AG04450 (cell line): Measurements from ENCODE around the gene ALPI. TPM values are rescaled to one million over a fixed set of nuclear protein-coding genes. Genes with fewer than 3 reads are reported as not detected.
"Not testable (repeated sequence)": the region's sequence is repeated elsewhere in the genome, so short reads cannot be mapped to it uniquely, and the experiment has no call there.

Experiments
- CTCF ChIA-PET: fragments of 300-600, 350-600 bp; formaldehyde crosslinking; extraction: SDS; loops from one replicate; lab custom pipeline; 2022; ENCODE audit warnings: antibody characterized with exemption, inconsistent platforms; lab: Charles Lee
- POLR2A ChIA-PET: fragments of 350-600 bp; formaldehyde crosslinking; extraction: SDS; loops from one replicate; lab custom pipeline; 2021; ENCODE audit warnings: antibody characterized with exemption, inconsistent platforms; lab: Yijun Ruan, JAX
- DNase-seq: peaks from one replicate; pipeline ENCODE4 v3.0.0-alpha.2; 2011; ENCODE audit warnings: low read depth, low spot score
- H3K27ac ChIP-seq: one replicate; pipeline ENCODE4 v1.5.1; 2012; ENCODE audit warnings: low read depth, low read length, control low read depth
- H3K27me3 ChIP-seq: one replicate; pipeline ENCODE4 v1.6.0; 2012; ENCODE audit warnings: low read length; ENCODE audit not compliant: control insufficient read depth, insufficient read depth
- H3K4me3 ChIP-seq: 2 replicates; pipeline ENCODE4 v1.5.1; 2011; ENCODE audit warnings: mild to moderate bottlenecking, low read depth, low read length, control low read depth
- H3K9me3 ChIP-seq: 2 replicates; pipeline ENCODE4 v1.5.1; 2012; ENCODE audit warnings: low read length; ENCODE audit not compliant: control insufficient read depth, insufficient read depth
- CTCF ChIP-seq: IDR thresholded peaks from 2 replicates; pipeline ENCODE4 v1.5.1; 2011; ENCODE audit warnings: low read depth, low read length, control low read depth, inconsistent platforms
- polyA minus RNA-seq: library from RNA; depleted of rRNA, polyadenylated mRNA; stranded (reverse); fragments of >200 nt; gene quantifications from 2 replicates; pipeline ENCODE4 v1.2.3, GENCODE V29; 2011; rRNA and poly(A)+ RNA removed
- polyA plus RNA-seq: library from polyadenylated mRNA; depleted of rRNA; stranded (reverse); fragments of >200 nt; gene quantifications from 2 replicates; pipeline ENCODE4 v1.2.3, GENCODE V29; 2011; rRNA removed

Gene ALPI
- polyA plus RNA-seq (not detected in 2 replicates), polyA minus RNA-seq (not detected in 2 replicates)

GRCh38 chr2:232455426-232456255 lies at the start of gene ALPI:
TSS of gene ALPI (plus strand) at chr2:232456153. CDS start at chr2:232456200, 47 bp downstream.
- Histone ChIP-seq H3K27ac (no peak within 1 kb of the TSS), H3K4me3 (no peak within 1 kb of the TSS), H3K27me3 (peaks cover 20% of the 10 kb centered on the region), H3K9me3 (no peaks in the 10 kb centered on the region; the same call in 1 of the 2 replicates)
- no peak for TF ChIP-seq CTCF
- DNase-seq, result no peak
- ChIA-PET POLR2A (no interaction called here), CTCF (interaction anchor here (1.4 kb wide), 1 partner anchor 67 kb away, joined by 4 read pairs; no protein-coding TSS in a partner anchor)

GRCh38 chr2:232406556-232407310 lies 49.2 kb upstream of the ALPI start, which contains the start of gene ALPG:
TSS of gene ALPG (plus strand) at chr2:232406844. CDS start at chr2:232406895, 51 bp downstream.
- H3K9me3 ChIP-seq, result no peaks in the 10 kb centered on the region
- peaks cover 14% of the 10 kb centered on the region for H3K27me3 ChIP-seq
- no peak within 1 kb of the TSS for H3K27ac ChIP-seq
- H3K4me3 ChIP-seq, result no peak within 1 kb of the TSS
- CTCF ChIA-PET, result no interaction called here
- TF ChIP-seq CTCF, result no peak
- DNase-seq, result no peak
- POLR2A ChIA-PET, result no interaction called here

GRCh38 chr2:232407428-232408150 lies 48.4 kb upstream of the ALPI start:
- POLR2A ChIA-PET, result interaction anchor here (0.7 kb wide), 1 partner anchor 184 kb away, joined by 3 read pairs; no protein-coding TSS in a partner anchor
- H3K27ac ChIP-seq, H3K9me3 ChIP-seq, H3K4me3 ChIP-seq, DNase-seq, CTCF ChIA-PET: not testable (repeated sequence)
- H3K27me3 ChIP-seq, result peaks cover 13% of the 10 kb centered on the region

- DNase-seq, H3K9me3 ChIP-seq, H3K4me3 ChIP-seq, CTCF ChIA-PET, POLR2A ChIA-PET, H3K27ac ChIP-seq: not testable (repeated sequence)
- peaks cover 13% of the 10 kb centered on the region for H3K27me3 ChIP-seq
These were observed 47.7 kb upstream of the ALPI start for GRCh38 chr2:232408269-232408668.

- H3K27me3 ChIP-seq, result peaks cover 15% of the 10 kb centered on the region
- DNase-seq, H3K9me3 ChIP-seq, H3K4me3 ChIP-seq, H3K27ac ChIP-seq, POLR2A ChIA-PET: not testable (repeated sequence)
- CTCF ChIA-PET, result interaction anchor here (0.6 kb wide), 1 partner anchor 11 kb away, joined by 3 read pairs; no protein-coding TSS in a partner anchor
These were observed 46.3 kb upstream of the ALPI start for GRCh38 chr2:232409617-232410016.
